GM12874 (cell line): ENCODE measurements around the gene FBN1.

Experiments
- CTCF ChIP-seq: IDR thresholded peaks from 2 replicates; pipeline ENCODE4 v1.5.1; 2011; ENCODE audit warnings: low read depth, mild to moderate bottlenecking, control low read depth, low read length, moderate library complexity; ENCODE audit not compliant: insufficient read depth

Gene FBN1

GRCh38 chr15:48650931-48651330 is 5.4 kb upstream of the FBN1 start:
- no peak for TF ChIP-seq CTCF

DNA sequence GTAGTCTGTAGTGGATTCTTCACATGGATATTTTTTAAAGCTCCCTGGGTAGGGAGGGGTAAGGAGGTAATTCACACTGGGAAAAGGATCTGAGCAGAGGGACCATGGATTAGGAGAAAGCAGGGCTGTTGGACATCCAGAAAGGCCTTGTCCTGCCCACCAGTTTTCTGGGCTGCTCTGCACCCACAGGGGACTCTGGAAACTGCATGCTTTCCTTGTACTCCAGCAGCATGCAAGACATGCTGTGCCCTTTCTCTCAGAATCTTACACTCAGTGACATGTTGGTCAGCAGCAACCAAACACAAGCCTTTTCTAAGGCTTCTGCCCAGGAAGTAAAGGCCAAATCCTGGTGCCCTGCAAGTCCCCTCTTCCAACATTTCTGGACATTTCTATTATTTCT is 2.5 kb upstream of the FBN1 start:
- peak; percentile 18; the same call in 1 of the 2 replicates for TF ChIP-seq CTCF

GRCh38 chr15:48646331-48646730 is 822 bp upstream of the FBN1 start:
- no peak for TF ChIP-seq CTCF

DNA sequence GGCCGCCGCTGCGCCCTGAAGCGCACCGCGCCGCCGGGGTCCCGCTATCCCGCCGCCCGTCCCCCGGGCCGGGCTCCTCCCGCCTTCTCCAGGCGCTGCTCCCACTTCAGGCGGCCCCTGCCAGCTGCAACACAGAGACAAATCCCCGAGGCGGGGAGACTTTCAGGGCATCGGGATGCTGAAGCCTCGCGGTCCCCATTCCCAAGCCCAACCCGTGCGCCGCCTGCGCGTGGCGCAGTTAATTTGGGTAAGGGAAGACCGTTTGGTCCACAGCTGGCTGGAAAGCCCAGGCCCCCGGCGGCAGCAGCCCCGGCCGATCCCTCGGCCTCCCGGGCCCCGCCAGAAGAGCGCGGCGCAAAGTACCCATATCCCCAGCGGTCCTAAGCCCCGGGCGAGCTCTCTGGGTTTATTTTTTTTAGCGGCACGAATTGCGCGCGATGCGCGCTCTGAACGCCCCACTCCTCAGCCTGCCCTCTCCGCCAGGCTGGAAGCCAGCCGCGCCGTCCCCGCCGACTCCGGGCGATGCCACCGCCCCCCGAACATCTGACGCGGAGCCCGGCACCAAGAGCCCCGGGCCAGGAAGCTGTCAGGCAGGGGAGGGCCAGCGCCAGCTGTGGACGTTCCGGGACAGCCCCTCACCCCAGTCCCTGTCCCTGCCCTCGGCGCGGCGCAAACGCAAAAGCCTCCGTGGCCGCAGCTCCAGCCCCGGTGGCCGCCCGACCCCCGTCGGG is 517 bp downstream of the FBN1 start:
- no peak for TF ChIP-seq CTCF

GRCh38 chr15:48644467-48644826 is 1.1 kb downstream of the FBN1 start:
- TF ChIP-seq CTCF: no peak

DNA sequence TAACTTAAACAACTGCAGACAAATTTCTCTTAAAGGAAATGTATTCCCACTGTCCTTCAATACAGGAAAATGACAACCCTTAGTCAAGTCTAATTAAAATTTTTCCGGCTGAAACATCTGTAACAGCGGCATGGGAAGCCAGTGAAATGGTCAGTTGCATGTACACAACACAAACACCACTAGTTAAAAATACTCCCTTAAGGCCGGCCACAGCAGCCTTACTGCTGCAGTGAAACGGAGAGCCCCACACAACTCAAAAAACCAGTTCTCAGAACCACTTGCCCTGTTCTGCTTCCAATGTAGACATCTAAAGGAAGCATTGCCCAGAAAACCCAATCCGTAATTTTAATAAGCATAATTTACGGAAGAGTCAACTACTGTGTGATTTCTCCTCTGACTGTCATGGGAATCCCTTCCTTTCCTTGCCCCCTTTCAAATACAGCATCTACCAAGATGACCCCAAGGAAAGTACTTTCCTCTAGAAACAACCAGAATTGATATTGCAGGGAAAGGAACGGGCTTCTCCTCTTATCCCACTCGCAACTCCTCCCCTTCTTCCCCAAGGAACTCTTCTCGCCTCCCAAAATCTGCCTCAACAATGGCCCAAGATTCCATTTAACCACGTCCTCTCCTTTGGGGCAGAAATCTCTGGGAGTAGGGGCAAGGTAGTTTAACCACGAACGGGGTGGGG is 1.6 kb downstream of the FBN1 start:
- TF ChIP-seq CTCF: no peak

- TF ChIP-seq CTCF: no peak
These were observed 2.3 kb downstream of the FBN1 start for GRCh38 chr15:48643206-48643605.
